ENCODE results near the gene SHISAL2A. TPM values are rescaled to one million over a fixed set of nuclear protein-coding genes. Genes with fewer than 3 reads are reported as not detected.

The SHISAL2A gene
- polyA plus RNA-seq, 1 of the 3 experiments (the other 2 are of a cell fraction): 0.07 TPM

DNA sequence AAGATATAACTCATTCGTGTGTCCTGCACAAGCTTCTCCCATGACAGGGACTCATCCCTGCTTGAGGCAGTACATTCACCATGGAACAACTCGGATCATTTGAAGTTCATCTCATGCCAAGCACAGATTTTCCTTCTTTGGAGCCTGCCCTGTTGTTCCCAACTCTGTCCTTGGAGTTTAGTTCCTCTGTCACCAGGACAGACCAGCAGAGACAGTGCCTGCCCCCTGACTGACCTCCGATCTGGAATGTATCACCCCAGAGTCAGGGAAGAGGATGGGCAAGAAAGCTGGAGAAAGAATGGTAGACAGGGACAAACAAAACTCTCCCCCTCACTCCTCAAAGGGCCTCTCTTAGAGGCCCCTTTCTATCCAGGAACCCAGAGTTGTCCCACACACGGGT is 5.0 kb downstream of the SHISAL2A start:
- no peaks in the 10 kb centered on the region for H3K79me2 ChIP-seq (ENCODE audit: insufficient read depth)
- DNase-seq: no peak
- H3K9me2 ChIP-seq: no peaks in the 10 kb centered on the region
- no peak overlapping the region for H3K9ac ChIP-seq
- no peaks in the 10 kb centered on the region for H4K20me1 ChIP-seq (ENCODE audit: insufficient read depth)
- CTCF ChIA-PET: no interaction called here
- 86% methylated on average over 4 of the region's 4 CpGs for WGBS (ENCODE audit: low lambda C conversion rate)
- TF ChIP-seq, protein P1, sequence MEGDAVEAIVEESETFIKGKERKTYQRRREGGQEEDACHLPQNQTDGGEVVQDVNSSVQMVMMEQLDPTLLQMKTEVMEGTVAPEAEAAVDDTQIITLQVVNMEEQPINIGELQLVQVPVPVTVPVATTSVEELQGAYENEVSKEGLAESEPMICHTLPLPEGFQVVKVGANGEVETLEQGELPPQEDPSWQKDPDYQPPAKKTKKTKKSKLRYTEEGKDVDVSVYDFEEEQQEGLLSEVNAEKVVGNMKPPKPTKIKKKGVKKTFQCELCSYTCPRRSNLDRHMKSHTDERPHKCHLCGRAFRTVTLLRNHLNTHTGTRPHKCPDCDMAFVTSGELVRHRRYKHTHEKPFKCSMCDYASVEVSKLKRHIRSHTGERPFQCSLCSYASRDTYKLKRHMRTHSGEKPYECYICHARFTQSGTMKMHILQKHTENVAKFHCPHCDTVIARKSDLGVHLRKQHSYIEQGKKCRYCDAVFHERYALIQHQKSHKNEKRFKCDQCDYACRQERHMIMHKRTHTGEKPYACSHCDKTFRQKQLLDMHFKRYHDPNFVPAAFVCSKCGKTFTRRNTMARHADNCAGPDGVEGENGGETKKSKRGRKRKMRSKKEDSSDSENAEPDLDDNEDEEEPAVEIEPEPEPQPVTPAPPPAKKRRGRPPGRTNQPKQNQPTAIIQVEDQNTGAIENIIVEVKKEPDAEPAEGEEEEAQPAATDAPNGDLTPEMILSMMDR (IDR thresholded peaks at IDR 0.05): no peak
- no peak for TF ChIP-seq MEF2A (IDR thresholded peaks at IDR 0.05; ENCODE audit: borderline replicate concordance, low read depth)
- no peak for TF ChIP-seq TAF1 (IDR thresholded peaks at IDR 0.05; ENCODE audit: borderline replicate concordance, low read depth, low read length)
- no peak for TF ChIP-seq YY1 (IDR thresholded peaks at IDR 0.05; ENCODE audit: low read depth)
- no peak for TF ChIP-seq GABPA (IDR thresholded peaks at IDR 0.05; ENCODE audit: low read depth)
- TF ChIP-seq ELF1 (IDR thresholded peaks at IDR 0.05): no peak
- TF ChIP-seq CHD2 (IDR thresholded peaks at IDR 0.05; ENCODE audit: low read length, partially characterized antibody): no peak
- no peak for TF ChIP-seq SMC3 (IDR thresholded peaks at IDR 0.05; ENCODE audit: low read depth, low read length)
- no peak for TF ChIP-seq JUND (IDR thresholded peaks at IDR 0.05)
- no peak for TF ChIP-seq TEAD4 (IDR thresholded peaks at IDR 0.05; ENCODE audit: borderline replicate concordance, insufficient read depth)
- no peak for TF ChIP-seq RXRA (IDR thresholded peaks at IDR 0.05; ENCODE audit: borderline replicate concordance, low read depth)
- no peak for TF ChIP-seq POLR2AphosphoS5 (IDR thresholded peaks at IDR 0.05; ENCODE audit: low read depth, low read length)
- TF ChIP-seq, protein P2, sequence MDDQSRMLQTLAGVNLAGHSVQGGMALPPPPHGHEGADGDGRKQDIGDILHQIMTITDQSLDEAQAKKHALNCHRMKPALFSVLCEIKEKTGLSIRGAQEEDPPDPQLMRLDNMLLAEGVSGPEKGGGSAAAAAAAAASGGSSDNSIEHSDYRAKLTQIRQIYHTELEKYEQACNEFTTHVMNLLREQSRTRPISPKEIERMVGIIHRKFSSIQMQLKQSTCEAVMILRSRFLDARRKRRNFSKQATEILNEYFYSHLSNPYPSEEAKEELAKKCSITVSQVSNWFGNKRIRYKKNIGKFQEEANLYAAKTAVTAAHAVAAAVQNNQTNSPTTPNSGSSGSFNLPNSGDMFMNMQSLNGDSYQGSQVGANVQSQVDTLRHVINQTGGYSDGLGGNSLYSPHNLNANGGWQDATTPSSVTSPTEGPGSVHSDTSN (IDR thresholded peaks at IDR 0.05): no peak
- no peak for TF ChIP-seq USF2 (IDR thresholded peaks at IDR 0.05; ENCODE audit: borderline replicate concordance, low read depth, low read length)
- no peak for TF ChIP-seq REST (IDR thresholded peaks at IDR 0.05; ENCODE audit: low read depth, low read length)
- no peak for TF ChIP-seq MAX (IDR thresholded peaks at IDR 0.05; ENCODE audit: low read depth)
- H3K27ac ChIP-seq (ENCODE audit: low read depth in 2 of 2, low read length in 1 of 2): no peak overlapping the region
- H2AFZ ChIP-seq (ENCODE audit: low read depth): no peak overlapping the region
- POLR2A ChIA-PET: interaction anchor here (0.6 kb wide), 1 partner anchor 15 kb away, joined by 6 read pairs; no protein-coding TSS in a partner anchor
- H3K4me2 ChIP-seq: no peak overlapping the region
- peaks cover 0 to 3% of the 10 kb centered on the region in 2 experiments; a peak in 1 of 4 replicates for H3K4me1 ChIP-seq (ENCODE audit: control insufficient read depth in 1 of 2, insufficient read depth in 2 of 2, low read depth in 1 of 2, low read length in 1 of 2)
- H3K9me3 ChIP-seq: no peaks in the 10 kb centered on the region
- H3K4me3 ChIP-seq (ENCODE audit: low read depth in 2 of 2, low read length in 1 of 2): no peak overlapping the region
- H3F3A ChIP-seq (replicated peaks; ENCODE audit: insufficient read depth): no peaks in the 10 kb centered on the region
- no peaks in the 10 kb centered on the region; the same call in 1 of the 2 replicates for H3K27me3 ChIP-seq (ENCODE audit: insufficient read depth)
- H3K36me3 ChIP-seq (replicated peaks in 1 of 2; ENCODE audit: control insufficient read depth in 1 of 2, insufficient read depth in 2 of 2, low read length in 1 of 2): no peaks in the 10 kb centered on the region

Measured in SK-N-SH (cell line).